Dermis blood vessel endothelial cell (primary cell): ENCODE results near the gene GABRP. TPM values are rescaled to one million over a fixed set of nuclear protein-coding genes. Genes with fewer than 3 reads are reported as not detected.

Experiments
- DNase-seq: peaks from one replicate; pipeline ENCODE4 v3.0.0; 2010
- total RNA-seq: library from RNA; depleted of rRNA; stranded (reverse); fragments of >200 nt; gene quantifications from 2 replicates; pipeline ENCODE4 v1.2.3, GENCODE V29; 2014

Gene GABRP
- total RNA-seq, 1 donor from 2014 or later = 0.51 TPM

GRCh38 chr5:170861917-170862766, 78.6 kb downstream of the GABRP start, which contains the start of gene RANBP17:
RANBP17 (plus strand) TSS chr5:170862018.
- peak; percentile 82 for DNase-seq

GRCh38 chr5:170863646-170864045, 80.1 kb downstream of the GABRP start:
- no peak for DNase-seq

Other genes with a start within 250 kb of the GABRP start
- 8.7 and 16.3 TPM in 2 replicates for gene RANBP17, start 78.3 kb downstream of the GABRP start, total RNA-seq